Activated CD4-positive, CD25-positive, alpha-beta regulatory T cell treated with anti-CD3 and anti-CD28 coated beads, Interleukin-2, amount 50 U/mL, for 24 hours (primary cell): Measurements from ENCODE around the gene HCK.

Experiments used
- ATAC-seq, 2 donors: fragments of 150-1000 bp; cut with Tn5 transposase; one replicate each; pipeline ENCODE4 v1.10.0; 2021; ENCODE audit warnings: mild to moderate bottlenecking in 1 of 2, moderate library complexity in 1 of 2

The HCK gene

DNA sequence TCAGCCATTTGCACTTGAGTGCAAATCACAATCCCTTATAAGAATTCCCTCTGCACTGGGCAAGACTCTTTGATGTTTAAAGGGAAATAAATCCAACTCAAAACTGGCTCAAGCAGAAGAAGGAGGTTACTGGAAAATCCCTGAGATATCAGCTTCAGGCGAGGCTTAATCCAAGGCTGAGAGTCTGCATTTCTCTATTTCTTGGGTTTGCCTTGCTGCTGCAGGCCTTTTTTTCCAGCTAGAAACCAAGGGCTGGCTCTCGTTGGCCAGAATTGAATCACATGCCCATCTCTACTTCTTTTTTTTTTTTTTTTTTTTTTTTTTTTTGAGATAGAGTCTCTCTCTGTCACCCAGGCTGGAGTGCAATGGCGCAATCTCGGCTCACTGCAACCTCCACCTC, 11.7 kb downstream of the HCK start:
- ATAC-seq: no peak

DNA sequence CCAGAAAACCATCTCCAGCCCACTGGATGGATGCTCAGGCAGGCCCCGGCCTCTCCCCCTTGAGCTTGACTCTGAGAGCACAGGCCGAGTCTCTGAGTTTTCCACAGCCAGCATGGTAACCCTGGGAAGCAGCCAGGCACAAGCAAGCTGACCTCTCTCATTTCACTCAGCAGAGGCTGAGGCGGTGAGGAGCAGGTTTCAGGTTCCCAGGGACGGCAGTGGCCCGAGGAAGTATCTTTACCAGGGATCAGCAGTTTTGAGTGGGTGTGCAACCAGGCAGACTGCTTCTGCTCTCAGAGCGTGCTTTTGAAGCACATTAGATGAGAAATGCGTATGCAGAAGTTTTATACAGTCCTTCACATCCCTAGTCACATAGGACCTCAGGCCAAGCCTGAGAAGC, 12.6 kb downstream of the HCK start:
- no peak for ATAC-seq

DNA sequence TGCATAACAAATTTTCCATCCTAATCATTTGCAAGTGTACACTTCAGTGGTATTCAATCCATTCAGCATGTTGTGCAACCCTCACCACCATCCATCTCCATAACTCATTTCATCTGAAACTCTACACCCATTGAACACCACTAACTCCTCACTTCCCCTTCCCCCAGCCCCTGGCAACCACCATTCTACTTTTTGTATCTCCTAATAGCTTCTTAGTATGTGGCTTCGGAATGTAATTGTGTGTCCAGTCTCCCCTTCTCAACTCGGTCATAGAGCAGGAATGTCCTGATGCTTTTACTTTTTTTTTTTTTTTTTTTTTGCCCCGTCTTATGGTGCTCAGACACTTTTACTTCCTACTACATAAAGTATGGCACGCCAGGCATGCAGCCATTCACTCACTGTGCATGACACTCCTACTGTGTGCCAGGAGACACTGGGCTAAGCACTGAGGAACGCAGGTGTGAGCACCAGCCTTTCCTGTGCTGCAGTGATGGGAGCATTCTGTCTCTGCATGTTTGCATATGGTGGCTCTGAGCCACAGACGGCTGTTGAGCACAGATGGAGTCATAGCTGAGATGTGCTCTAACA, 15.3 kb downstream of the HCK start:
- ATAC-seq: no peak

DNA sequence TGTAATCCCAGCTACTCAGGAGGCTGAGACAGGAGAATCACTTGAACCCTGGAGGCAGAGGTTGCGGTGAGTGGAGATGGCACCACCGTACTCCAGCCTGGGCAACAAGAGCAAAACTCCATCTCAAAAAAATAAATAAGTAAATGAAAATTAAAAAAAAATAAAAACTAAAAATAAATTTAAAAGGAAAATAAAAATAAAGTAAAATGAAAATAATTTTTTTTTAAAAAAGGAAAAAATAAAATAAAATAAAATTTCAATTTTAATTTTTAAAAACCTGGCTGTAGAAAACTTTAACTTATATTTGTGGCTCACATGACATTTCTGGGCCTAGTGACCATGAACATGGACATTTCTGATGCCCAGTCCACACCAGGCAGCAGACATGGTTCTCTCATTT, 16.1 kb downstream of the HCK start:
- no peak for ATAC-seq

DNA sequence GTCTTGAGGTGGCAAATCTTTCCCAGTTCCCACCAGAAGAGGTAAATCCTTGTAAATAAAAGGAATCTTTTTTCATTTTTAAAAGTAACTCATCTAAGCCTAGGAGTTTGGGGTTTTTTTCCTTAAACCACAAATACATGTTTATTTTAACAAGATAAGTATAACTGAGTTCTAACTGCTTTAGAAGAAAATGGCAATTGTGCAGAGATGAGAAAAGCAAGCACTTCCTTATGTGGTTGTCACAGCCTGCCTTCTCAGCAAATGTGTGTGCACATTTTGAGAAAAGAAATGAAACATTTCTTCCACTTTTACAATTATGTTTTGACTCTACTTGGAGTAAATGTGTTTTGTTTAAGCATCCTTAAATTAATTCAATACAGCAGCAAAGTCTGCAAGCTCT, 17.7 kb downstream of the HCK start:
- ATAC-seq: no peak

DNA sequence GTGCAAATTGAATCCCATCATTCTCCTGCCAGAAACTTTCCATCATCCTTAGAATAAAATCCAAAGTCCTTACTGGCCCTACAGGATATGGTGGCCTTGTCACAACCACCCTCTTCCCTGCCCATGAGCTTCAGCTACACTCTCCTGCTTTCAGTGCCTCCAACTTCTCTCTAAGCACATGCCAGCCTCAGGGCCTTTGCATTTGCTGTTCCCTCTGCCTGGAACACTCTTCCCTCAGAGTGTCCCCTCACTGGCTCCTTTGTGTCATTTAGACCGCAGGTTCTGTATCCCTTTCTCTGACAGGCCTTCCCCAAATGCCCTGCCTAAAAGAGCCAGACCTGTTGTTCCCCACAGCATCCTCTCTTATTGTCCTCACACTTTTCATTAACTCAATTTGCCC, 18.2 kb downstream of the HCK start:
- ATAC-seq: no peak

DNA sequence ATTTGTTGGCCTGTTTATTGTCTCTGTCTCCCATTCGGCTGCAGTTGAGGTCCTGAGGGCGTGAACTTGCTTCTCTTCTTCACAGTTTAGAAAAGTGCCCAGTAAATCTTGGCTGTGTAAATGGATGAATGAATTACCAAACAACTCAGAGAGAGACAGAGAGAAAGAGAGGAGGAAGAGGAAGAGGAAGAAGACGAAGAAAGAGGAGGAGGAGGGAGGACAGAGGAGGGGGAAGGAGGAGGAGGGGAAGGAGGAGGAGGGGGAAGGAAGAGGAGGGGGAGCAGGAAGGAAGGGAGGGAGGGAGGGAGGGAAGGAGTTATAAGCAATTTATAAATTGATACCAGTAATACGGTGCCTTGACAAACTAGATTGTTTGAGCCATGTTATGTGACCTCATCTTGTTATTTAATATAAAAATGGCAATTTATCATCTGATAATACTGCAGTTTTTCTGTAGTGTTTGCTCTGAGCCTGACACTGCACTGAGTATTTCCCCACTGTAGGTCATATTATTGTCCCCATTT, 18.7 kb downstream of the HCK start:
- ATAC-seq: no peak

DNA sequence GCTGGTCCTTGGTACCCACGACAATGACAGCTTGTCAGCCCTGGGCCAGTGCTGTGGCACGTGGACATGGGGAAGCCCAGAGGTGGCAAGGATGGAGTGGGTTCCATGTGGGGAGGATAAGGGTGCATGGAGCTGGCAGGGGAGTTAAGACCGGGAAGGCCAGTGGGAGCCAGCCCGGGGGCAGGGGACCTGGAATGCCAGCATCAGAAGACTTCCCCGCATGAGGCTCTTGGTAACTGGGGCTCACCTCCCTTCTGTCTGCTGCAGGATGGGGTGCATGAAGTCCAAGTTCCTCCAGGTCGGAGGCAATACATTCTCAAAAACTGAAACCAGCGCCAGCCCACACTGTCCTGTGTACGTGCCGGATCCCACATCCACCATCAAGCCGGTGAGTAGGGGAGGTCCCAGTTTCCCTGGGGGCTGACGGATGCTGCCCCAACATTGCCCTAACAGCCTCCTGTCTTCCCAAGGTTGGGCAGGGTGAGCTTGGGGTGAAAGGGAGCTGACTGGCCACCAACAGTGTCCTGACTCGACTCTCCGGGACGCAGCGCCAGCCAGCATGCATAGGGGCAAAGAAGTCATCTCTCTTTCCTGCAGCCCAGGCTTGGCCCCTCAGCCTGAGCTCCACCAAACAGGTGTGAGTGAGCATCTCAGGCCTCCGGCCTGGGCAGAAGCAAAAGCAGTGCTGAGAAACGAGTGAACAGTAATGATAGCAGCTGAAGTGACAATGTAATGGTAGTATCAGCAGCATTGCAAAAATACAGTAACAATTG, 19.5 kb downstream of the HCK start:
- no peak for ATAC-seq

DNA sequence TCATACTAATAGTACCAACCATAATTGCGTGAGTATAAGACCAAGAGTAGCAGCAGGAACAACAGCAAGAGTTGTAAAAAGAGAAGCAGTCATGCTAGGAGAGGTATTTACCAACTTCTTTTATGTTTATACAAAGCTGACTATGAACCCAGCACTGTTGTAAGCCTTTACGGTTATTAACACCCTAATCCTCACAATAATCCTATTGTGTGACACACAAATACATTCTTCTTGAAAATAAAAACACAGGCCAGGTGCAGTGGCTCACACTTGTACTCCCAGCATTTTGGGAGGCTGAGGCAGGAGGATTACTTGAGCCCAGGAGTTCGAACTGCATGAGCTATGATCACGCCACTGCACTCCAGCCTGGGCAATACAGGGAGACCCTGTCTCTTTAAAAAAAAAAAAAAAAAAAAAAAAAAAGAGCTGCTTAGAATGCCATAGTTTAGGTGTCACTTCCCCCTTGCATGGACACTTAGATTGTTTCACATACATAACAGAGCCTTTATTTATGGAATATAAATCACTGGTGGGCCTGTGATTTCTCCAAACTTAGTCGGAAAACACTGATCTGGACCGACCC, 20.2 kb downstream of the HCK start:
- no peak for ATAC-seq

DNA sequence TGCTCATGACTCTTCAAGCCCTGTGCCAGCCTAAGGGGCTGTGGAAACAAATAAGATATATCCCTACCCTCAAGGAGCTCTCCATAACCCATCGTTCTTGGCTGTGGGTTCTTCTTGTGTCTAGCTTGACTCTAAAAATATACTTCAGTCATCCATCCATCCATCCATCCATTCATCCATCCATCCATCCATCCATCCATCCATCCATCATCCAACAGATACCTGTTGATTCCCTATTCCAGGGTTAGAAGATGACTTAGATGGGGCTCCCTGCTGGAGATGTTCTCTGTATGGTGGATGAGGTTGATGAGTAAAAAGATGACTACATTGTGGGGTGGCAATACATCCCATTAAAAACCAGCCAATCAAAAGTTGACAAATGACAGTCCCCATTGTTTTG, 23.5 kb downstream of the HCK start:
- ATAC-seq: no peak

DNA sequence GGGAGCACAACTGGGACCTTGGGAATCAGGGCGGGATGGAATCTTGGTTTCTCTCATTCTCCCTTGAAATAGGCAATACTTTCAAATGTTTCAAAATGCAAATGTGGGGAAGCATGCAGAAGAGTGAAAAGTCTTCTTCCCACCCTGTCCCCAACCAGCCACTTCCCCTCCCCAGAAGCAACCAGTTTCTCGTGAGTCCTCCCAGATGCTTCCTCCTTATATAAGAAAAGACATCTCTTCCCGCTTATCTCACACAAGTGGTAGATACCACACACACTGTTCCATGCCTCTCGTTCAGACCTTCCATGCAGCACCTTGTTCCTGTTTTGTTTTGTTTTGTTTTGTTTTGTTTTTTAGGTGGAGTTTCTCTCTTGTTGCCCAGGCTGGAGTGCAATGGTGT, 25.1 kb downstream of the HCK start:
- no peak for ATAC-seq

DNA sequence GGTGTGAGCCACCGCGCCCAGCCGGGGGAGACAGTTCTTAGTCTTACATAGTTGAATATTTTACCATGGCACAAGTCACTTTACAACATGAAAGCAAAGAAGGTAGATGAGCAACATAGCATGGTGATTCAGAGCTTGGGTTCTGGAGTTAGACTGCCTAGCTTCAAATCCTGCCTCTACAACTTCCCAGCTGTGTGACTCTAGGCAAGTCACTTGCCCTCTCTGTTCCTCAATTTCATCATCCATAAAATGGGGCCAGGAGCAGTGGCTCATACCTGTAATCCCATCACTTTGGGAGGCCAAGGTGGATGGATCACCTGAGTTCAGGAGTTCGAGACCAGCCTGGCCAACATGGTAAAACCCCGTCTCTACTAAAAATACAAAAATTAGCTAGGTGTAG, 26.3 kb downstream of the HCK start:
- no peak for ATAC-seq

DNA sequence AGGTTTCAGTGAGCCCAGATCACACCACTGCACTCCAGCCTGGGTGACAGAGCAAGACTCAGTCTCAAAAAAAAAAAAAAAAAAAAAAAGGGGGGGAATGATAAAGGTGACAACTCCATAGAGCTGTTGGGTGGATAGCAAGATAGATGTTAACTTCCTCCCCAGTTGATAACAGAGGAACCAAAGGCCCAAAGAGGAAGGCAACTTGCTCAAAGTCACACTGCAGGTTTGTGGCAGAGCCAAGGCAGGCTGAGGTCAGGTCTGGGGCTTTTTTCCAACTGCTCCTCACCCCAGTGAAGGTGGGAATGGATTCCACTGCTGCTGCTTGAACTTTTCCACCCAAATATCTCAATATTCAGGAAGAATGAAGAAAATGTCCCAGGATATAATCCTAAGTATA, 26.7 kb downstream of the HCK start:
- no peak for ATAC-seq

DNA sequence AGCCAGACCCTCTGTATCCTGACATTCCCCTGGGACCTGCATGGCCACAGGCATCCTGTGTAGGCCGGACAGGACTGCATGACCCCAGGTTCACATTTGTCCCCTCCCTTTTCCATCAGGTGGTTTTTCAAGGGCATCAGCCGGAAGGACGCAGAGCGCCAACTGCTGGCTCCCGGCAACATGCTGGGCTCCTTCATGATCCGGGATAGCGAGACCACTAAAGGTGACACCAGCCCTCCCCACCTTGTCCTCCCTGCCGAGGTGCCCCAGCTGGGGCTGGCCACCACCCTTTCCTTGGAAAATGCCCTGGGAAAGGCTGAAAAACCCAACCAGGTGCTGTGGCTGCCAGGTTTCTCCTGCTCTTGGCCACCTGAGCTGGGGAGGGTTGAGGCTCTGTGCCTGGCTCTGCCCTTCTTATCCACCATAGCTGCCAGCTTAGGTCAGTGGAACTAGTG, 27.6 kb downstream of the HCK start:
- ATAC-seq: no peak

DNA sequence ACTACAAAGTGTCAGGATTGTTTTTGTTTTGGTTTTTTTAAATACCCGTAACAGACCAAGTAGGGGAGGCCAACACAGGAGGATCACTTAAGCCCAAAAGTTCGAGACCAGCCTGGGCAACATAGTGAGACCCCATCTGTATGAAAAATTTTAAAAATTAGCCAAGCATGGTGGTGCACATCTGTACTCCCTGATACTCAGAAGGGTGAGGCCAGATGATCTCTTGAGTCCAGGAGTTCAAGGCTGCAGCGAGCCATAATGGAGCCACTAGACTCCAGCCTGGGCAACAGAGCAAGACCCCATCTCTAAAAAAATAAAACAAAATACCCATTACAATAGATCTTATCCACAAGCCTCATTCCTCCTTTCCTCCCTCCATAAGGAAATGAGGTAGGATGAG, 28.7 kb downstream of the HCK start:
- ATAC-seq: no peak

DNA sequence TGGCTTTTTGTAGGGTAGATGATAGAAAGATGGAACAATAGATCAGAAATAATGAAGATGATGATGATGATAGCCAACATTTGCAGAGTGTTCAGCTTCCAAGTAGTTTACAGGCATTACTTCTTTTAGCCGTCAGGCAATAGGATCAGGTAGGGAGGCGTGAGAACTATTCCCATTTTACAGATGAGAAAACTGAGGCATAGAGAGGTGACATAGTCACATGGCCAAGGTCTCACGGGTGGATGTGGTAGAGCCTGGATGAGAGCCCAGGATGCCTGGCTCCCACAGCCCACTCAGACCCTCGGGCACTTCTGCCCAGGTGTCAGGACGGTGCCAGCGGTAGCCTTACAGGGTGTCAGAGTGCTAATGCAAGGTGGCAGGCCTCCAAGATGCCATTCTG, 31.4 kb downstream of the HCK start:
- no peak for ATAC-seq

DNA sequence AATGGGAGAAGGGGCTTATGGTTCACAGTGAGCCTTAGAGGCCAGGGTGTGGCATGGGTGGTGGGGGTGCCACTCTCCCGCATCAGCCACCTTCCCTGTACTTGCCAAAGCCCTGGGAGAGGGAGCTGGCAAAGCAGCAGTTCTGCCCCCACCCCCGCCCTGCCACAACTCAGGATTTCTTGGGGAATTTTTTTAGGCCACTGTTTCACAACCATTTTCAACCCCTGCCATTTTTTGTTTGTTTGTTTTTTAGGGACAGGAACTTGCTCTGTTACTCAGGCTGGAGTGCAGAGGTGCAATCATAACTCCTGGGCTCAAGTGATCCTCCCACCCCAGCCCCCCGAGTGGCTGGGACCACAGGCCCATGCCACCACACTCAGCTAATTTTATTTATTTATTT, 35.0 kb downstream of the HCK start:
- ATAC-seq: no peak

DNA sequence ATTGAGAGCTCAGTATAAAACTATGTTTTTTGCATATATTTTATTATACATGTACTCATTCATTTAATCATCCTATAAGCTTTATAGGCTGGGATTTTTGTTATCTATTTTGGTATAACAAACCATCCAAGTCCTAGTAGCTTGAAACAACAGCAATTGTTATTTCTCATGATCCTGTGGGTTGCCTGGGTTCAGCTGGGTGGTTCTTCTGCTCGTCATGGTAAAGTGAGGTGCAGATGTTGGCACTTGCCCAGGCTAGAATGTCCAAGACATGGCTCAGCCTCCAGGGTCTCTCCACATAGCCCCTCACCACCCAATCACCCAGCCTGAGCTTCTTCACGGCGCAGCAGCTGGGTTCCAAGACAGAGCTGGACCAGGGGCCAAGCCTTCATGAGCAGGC, 36.7 kb downstream of the HCK start:
- ATAC-seq: no peak

DNA sequence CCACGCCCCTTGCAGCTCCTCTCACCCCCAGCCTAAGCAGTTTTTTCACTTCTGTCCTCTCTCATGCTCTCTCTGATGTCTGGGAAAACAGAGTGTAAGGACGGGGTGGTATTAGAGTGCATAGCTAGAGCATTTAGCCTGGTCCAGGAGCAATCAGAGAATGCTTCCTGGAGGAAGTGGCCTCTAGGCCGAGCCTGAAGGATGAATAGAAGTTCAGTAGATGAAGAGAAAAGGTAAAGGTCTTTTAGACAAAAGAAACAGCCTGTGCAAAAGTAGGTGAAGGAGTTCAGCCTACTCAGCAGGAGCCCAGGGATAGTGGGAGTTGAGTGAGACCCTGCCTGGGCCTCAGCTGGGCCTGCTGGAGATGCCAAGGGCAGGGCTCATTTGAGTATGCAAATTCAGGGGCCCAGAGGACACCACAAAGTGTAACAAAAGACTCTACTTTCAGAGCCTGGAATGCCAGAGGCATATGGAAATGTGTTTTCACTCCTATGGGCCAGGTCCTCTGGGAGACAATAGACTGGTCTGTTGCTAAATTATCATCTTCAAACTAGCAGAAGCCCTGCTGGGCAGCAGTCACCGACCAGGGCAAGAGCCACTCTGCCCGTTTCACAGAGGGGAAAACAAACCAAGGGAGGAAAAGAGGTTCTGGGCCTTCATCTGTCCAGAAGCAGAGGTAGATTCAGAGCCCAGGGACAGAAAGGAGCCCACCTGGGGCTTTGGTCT, 37.8 kb downstream of the HCK start:
- no peak for ATAC-seq

DNA sequence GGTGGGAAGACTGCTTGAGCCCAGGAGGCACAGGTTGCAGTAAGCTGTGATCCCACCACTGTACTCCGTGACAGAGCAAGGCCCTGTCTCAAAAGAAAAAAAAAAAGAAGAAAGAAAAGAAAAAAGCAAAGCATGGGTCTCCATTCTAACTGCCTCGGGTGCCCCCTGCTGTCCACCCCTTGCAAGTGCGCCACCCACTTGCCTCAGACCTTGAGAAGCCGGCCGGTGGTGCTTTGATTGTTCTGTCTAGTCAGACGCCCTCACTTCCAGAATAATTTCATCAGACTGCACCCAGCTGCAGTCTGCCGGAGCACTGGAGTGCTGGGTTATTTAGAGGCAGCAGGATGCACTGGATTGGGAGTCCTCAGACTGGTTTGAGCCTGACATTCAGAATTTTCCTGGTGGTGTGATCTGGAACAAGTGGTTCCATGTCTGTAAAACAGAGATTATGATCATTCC, 39.9 kb downstream of the HCK start:
- ATAC-seq: peak; percentile 69 to 73

DNA sequence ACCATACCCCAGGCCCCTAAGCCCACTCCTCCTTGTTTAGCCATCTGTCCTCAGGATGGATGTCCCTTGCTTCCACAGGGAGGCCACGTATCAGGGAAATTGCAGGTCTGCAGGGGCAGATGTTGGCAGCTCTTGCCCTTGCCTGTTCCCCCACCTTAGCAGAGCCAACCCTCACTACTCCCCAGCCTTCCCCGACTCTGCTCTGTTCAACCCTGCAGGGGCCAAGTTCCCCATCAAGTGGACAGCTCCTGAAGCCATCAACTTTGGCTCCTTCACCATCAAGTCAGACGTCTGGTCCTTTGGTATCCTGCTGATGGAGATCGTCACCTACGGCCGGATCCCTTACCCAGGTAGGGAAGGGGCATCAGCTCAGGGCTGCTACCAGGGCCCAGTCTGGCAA, 46.7 kb downstream of the HCK start:
- no peak for ATAC-seq

DNA sequence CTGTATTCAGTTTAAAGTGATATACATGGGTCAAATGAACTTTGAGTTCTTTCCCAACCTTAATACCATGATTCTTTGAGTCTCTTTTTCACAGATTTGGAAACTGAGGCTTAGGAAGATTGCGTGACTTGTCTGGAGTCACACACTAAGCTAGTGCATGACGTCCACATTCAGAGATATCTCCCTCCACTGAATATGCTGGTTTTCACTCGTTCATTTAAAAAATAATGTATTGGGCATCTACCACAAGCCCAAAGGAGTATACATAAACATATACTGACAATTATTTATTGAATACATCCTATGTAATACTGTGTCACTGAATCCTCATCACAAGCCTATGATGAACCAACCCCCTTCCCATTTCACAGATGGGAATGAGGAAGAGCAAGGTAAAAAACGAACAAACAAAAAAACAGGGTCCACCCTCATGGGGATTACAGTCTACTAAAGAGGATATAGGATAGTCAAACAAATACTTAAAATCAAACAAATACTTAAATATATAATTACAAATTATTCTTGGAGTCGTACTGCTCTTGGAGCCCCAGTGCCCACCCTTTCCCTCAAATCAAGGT, 56.9 kb downstream of the HCK start:
- no peak for ATAC-seq
